Stomach (tissue), 9 donors: ENCODE measurements around the gene NES. TPM values are rescaled to one million over a fixed set of nuclear protein-coding genes. Genes with fewer than 3 reads are reported as not detected.
"Not testable (repeated sequence)": the region's sequence is repeated elsewhere in the genome, so short reads cannot be mapped to it uniquely, and the experiment has no call there.

Experiments used
- DNase-seq, 2 donors: peaks; one replicate each; pipeline versions ENCODE4 v3.0.0 to v3.0.0-alpha.2; 2013 to 2019
- H3K27ac ChIP-seq, 5 donors: fragments of 200-600 bp in 4 of 5; sonication (generic) in 4 of 5; one replicate each; pipeline ENCODE4 v1.5.1; 2013 to 2019; ENCODE audit warnings: mild to moderate bottlenecking in 1 of 5, moderate library complexity in 1 of 5
- H3K27me3 ChIP-seq, 3 donors: fragments of 200-600 bp; sonication (generic); one replicate each; pipeline ENCODE4 v1.5.1; 2017 to 2019; ENCODE audit warnings: mixed run types in 1 of 3
- H3K36me3 ChIP-seq, 4 donors: fragments of 200-600 bp; sonication (generic); 1 replicate in 3 of 4; 2 replicates in 1 of 4; pipeline ENCODE4 v1.5.1; 2016 to 2019
- H3K4me1 ChIP-seq, 4 donors: fragments of 200-600 bp; sonication (generic); one replicate each; pipeline ENCODE4 v1.5.1; 2016 to 2019
- H3K4me3 ChIP-seq, 4 donors: fragments of 200-600 bp; sonication (generic) in 3 of 4; one replicate each; pipeline ENCODE4 v1.5.1; 2016 to 2019; ENCODE audit warnings: mild to moderate bottlenecking in 1 of 4
- H3K9me3 ChIP-seq, 4 donors: fragments of 200-600 bp; sonication (generic); one replicate each; pipeline ENCODE4 v1.5.1; 2016 to 2019
- CTCF ChIP-seq, 7 experiments: fragments of 450-650 bp in 4 of 7; fragments of 200-600 bp in 3 of 7; sonication (generic) in 3 of 7; IDR thresholded peaks; one replicate each; pipeline ENCODE4 v1.5.1; 2016 to 2019; ENCODE audit warnings: antibody characterized with exemption in 7 of 7, control low read depth in 2 of 7, mild to moderate bottlenecking in 1 of 7
- EP300 ChIP-seq: sonication (generic); formaldehyde crosslinking; IDR thresholded peaks from one replicate; pipeline ENCODE4 v1.6.1; 2017; ENCODE audit warnings: antibody characterized with exemption
- POLR2A ChIP-seq, 4 donors: fragments of 450-650 bp; IDR thresholded peaks; one replicate each; pipeline ENCODE4 v1.6.1; 2016; ENCODE audit warnings: antibody characterized with exemption in 4 of 4, control low read depth in 2 of 4, mild to moderate bottlenecking in 1 of 4, moderate library complexity in 1 of 4
- POLR2AphosphoS5 ChIP-seq, 3 donors: sonication (generic); formaldehyde crosslinking; IDR thresholded peaks; one replicate each; pipeline ENCODE4 v1.6.1; 2016; ENCODE audit warnings: antibody characterized with exemption in 3 of 3
- WGBS, 5 donors: extraction: QIAGEN DNeasy Blood & Tissue Kit in 3 of 5; methylation state at CpG; one replicate each; pipeline versions ENCODE4 v1.1.5 to v1.1.7; 2013 to 2018; 5-methylcytosine and 5-hydroxymethylcytosine counted together
- intact Hi-C: fragments of 100-400 bp; cut with DNase I; formaldehyde crosslinking; loops from one replicate; pipeline ENCODE4 v1.15.1; 2023; ENCODE audit warnings: low total_unique reads
- polyA plus RNA-seq, 3 donors: library from polyadenylated mRNA; stranded (reverse); fragments of 200-250 nt; gene quantifications; one replicate each; pipeline ENCODE4 v1.2.3, GENCODE V29; 2013
- total RNA-seq, 5 donors: library from RNA; depleted of rRNA; stranded (reverse); fragments of >200 nt; gene quantifications; one replicate each; pipeline versions ENCODE4 v1.1.0 to v1.2.3, GENCODE V29; 2014 to 2016
- donor health status: healthy with polysubstance abuse.
- donor health status: Bipolar disorder and iron deficiency.
- donor health status: healthy.

NES gene
- total and polyA plus RNA-seq, 8 donors: 1.7 to 22.3 (median 6.8) TPM

GRCh38 chr1:156638189-156638985 lies 38.8 kb downstream of the NES start:
- Histone ChIP-seq H3K4me1 (peaks cover 12 to 20% (median 16%) of the 10 kb centered on the region in 4 donors), H3K9me3 (no peaks in the 10 kb centered on the region), H3K4me3 (no peak overlapping the region), H3K27me3 (peaks cover 13 to 99% (median 62%) of the 10 kb centered on the region in 3 donors), H3K27ac (no peak overlapping the region), H3K36me3 (no peaks in the 10 kb centered on the region)
- 51 to 68% (median 60%) methylated on average over 6 to 8 of the region's 8 CpGs for WGBS, 5 donors
- peak in 1 of 2 donors; percentile 48 for DNase-seq
- intact Hi-C loops: no loop called here
- TF ChIP-seq POLR2AphosphoS5 (IDR thresholded peaks at IDR 0.05) (no peak), EP300 (no peak), POLR2A (IDR thresholded peaks at IDR 0.05) (no peak), CTCF (IDR thresholded peaks at IDR 0.05) (no peak)

GRCh38 chr1:156632355-156632754 lies 44.9 kb downstream of the NES start:
- Histone ChIP-seq H3K27ac (no peak overlapping the region), H3K27me3 (peaks cover 0 to 97% (median 33%) of the 10 kb centered on the region in 3 donors), H3K4me3 (no peak overlapping the region), H3K36me3 (no peaks in the 10 kb centered on the region), H3K4me1 (no peaks in the 10 kb centered on the region), H3K9me3 (no peaks in the 10 kb centered on the region)
- intact Hi-C loops: no loop called here
- TF ChIP-seq EP300 (no peak), CTCF (IDR thresholded peaks at IDR 0.05) (no peak), POLR2A (IDR thresholded peaks at IDR 0.05) (no peak), POLR2AphosphoS5 (IDR thresholded peaks at IDR 0.05) (no peak)
- WGBS, 5 donors: 54 to 67% (median 62%) methylated on average over 3 of the region's 3 CpGs
- DNase-seq: no peak

GRCh38 chr1:156631152-156631551 lies 46.1 kb downstream of the NES start:
- intact Hi-C loops, H3K9me3 ChIP-seq, H3K4me3 ChIP-seq, H3K36me3 ChIP-seq, H3K27ac ChIP-seq, H3K4me1 ChIP-seq, DNase-seq: not testable (repeated sequence)
- 41 to 54% (median 44%) methylated on average over 9 of the region's 9 CpGs for WGBS, 5 donors
- peaks cover 0 to 97% (median 39%) of the 10 kb centered on the region in 3 donors for H3K27me3 ChIP-seq

GRCh38 chr1:156629823-156630449 lies 47.3 kb downstream of the NES start:
- Histone ChIP-seq H3K36me3 (no peaks in the 10 kb centered on the region), H3K27ac (no peak overlapping the region), H3K4me1 (peaks cover 8 to 13% (median 11%) of the 10 kb centered on the region in 4 donors), H3K4me3 (no peak overlapping the region), H3K27me3 (peaks cover 5 to 97% (median 46%) of the 10 kb centered on the region in 3 donors), H3K9me3 (no peaks in the 10 kb centered on the region)
- no peak for DNase-seq
- no peak for TF ChIP-seq EP300
- no peak for TF ChIP-seq CTCF (IDR thresholded peaks at IDR 0.05)
- TF ChIP-seq POLR2AphosphoS5 (IDR thresholded peaks at IDR 0.05): no peak
- TF ChIP-seq POLR2A (IDR thresholded peaks at IDR 0.05): no peak
- intact Hi-C loops: no loop called here
- 66 to 75% (median 71%) methylated on average over 8 of the region's 8 CpGs for WGBS, 5 donors
